SKM-1 (cell line): ENCODE data around the gene MEX3B.
"Not testable (repeated sequence)": the region's sequence is repeated elsewhere in the genome, so short reads cannot be mapped to it uniquely, and the experiment has no call there.

Experiments
- DNase-seq: peaks from one replicate; lab custom pipeline; 2025; ENCODE audit not compliant: unreplicated experiment; lab: John Stamatoyannopoulos, UW

Gene MEX3B

DNA sequence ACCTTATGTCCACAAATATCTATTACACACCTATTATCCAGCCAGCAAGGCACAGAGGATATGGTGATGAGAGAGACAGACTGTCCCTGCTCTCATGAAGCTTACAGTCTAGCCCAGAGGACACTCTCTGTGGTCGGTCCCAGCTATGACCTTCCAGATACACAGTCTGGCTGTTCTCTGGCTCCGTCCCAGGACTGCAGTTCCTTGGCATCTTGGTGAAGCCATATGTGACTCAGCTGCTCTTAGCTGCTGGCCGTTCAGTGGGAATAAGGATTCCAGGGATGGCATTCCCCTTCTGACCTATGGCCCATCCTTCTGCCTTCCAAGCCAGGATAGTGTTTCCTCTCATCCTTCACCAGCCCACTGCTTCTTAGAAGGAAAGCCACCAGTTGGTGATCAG lies 30.8 kb downstream of the MEX3B start:
- DNase-seq, result no peak

- no peak for DNase-seq
These were observed 32.9 kb downstream of the MEX3B start for GRCh38 chr15:82012908-82013307.

DNA sequence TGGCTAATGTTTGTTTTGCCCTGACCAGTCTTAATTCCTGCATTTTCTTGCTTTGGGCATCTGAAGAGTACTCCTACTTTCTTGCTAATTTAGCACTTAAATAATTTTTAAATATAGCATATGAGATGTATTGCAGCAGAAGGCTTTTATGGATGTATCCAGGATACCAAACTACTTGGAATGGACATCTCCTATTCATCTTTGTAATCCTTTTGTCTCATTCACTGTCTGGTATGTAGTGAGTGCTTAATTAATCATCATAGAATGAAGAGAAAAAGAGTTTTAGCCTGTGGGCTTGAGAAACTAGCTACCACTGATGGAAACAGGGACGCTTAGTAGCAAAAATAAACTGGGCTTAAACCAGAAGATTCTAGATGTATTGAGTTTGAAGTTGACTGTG lies 40.6 kb downstream of the MEX3B start:
- DNase-seq, result no peak

GRCh38 chr15:82003916-82004315 lies 41.9 kb downstream of the MEX3B start:
- DNase-seq, result no peak

GRCh38 chr15:81995081-81995480 lies 50.7 kb downstream of the MEX3B start:
- DNase-seq, result not testable (repeated sequence)

DNA sequence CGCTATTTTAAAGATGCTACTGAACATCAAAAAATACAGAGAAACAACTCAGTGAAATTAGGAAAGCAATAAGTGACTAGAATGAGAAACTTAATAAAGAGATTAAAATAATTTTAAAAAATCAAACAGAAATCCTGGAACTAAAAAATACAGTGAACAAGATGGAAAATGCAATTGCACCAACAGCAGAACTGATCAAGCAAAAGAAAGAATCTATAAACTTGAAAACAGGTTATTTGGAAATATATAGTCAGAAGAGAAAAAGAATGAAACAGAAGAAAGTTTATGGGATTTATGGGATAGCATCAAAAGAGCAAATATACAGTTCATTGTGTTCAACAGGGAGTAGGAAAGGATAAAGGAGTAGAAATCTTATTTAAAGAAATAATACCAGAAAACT lies 53.3 kb downstream of the MEX3B start:
- no peak for DNase-seq
